Ishikawa (cell line): ENCODE measurements around the gene KCNH2.

Experiments
- CEBPB ChIP-seq: IDR thresholded peaks from 2 replicates; pipeline ENCODE4 v1.6.1; 2012
- CREB1 ChIP-seq: IDR thresholded peaks from 2 replicates; pipeline ENCODE4 v1.6.1; 2012; ENCODE audit warnings: low read depth
- EGR1 ChIP-seq: IDR thresholded peaks from 2 replicates; pipeline ENCODE4 v1.6.1; 2012
- EP300 ChIP-seq: IDR thresholded peaks from 2 replicates; pipeline ENCODE4 v1.6.1; 2012; ENCODE audit warnings: borderline replicate concordance
- FOXM1 ChIP-seq: IDR thresholded peaks from 2 replicates; pipeline ENCODE4 v1.6.1; 2012; ENCODE audit warnings: low read depth, borderline replicate concordance
- MAX ChIP-seq: IDR thresholded peaks from 2 replicates; pipeline ENCODE4 v1.6.1; 2012
- NFIC ChIP-seq: IDR thresholded peaks from 2 replicates; pipeline ENCODE4 v1.6.1; 2012
- RAD21 ChIP-seq: IDR thresholded peaks from 2 replicates; pipeline ENCODE4 v1.6.1; 2012; ENCODE audit warnings: low read depth
- REST ChIP-seq: IDR thresholded peaks from 2 replicates; pipeline ENCODE4 v1.6.1; 2012; ENCODE audit warnings: low read depth, mild to moderate bottlenecking
- TAF1 ChIP-seq: IDR thresholded peaks from 2 replicates; pipeline ENCODE4 v1.6.1; 2012; ENCODE audit warnings: low read depth, mild to moderate bottlenecking
- TCF12 ChIP-seq: IDR thresholded peaks from 2 replicates; pipeline ENCODE4 v1.6.1; 2012; ENCODE audit warnings: low read depth
- TEAD4 ChIP-seq: IDR thresholded peaks from 2 replicates; pipeline ENCODE4 v1.6.1; 2012
- USF1 ChIP-seq: IDR thresholded peaks from 2 replicates; pipeline ENCODE4 v1.6.1; 2012
- YY1 ChIP-seq: IDR thresholded peaks from 2 replicates; pipeline ENCODE4 v1.6.1; 2012; ENCODE audit warnings: low read depth
- ZBTB7A ChIP-seq: IDR thresholded peaks from 2 replicates; pipeline ENCODE4 v1.6.1; 2012; ENCODE audit warnings: low read depth

Gene KCNH2

GRCh38 chr7:150980663-150981062 is 2.5 kb upstream of the KCNH2 start:
- no peak for TF ChIP-seq NFIC
- no peak for TF ChIP-seq EP300
- no peak for TF ChIP-seq YY1
- no peak for TF ChIP-seq REST
- TF ChIP-seq ZBTB7A: no peak
- no peak for TF ChIP-seq TEAD4
- TF ChIP-seq TAF1: no peak
- no peak for TF ChIP-seq EGR1

GRCh38 chr7:150979713-150980390 is 1.7 kb upstream of the KCNH2 start:
- no peak for TF ChIP-seq EP300
- TF ChIP-seq ZBTB7A: no peak
- no peak for TF ChIP-seq TEAD4
- no peak for TF ChIP-seq TCF12
- TF ChIP-seq FOXM1: no peak
- TF ChIP-seq CREB1: no peak
- no peak for TF ChIP-seq CEBPB
- TF ChIP-seq NFIC: no peak
- no peak for TF ChIP-seq RAD21
- no peak for TF ChIP-seq MAX
- TF ChIP-seq YY1: no peak

GRCh38 chr7:150977382-150978125 is 567 bp downstream of the KCNH2 start:
- TF ChIP-seq REST (no peak), TEAD4 (no peak), TCF12 (no peak), EGR1 (no peak), CEBPB (no peak), YY1 (no peak), ZBTB7A (no peak), RAD21 (no peak), NFIC (no peak), TAF1 (no peak), USF1 (no peak), FOXM1 (no peak), CREB1 (no peak), EP300 (no peak), MAX (no peak)

GRCh38 chr7:150976529-150977381 is 1.4 kb downstream of the KCNH2 start:
- no peak for TF ChIP-seq TCF12
- TF ChIP-seq NFIC: no peak
- no peak for TF ChIP-seq REST
- TF ChIP-seq RAD21: no peak
- no peak for TF ChIP-seq TAF1
- TF ChIP-seq CREB1: no peak
- no peak for TF ChIP-seq EGR1
- TF ChIP-seq ZBTB7A: no peak
- TF ChIP-seq MAX: no peak
- TF ChIP-seq TEAD4: no peak
- no peak for TF ChIP-seq YY1
